GM12801 (cell line): Measurements from ENCODE around the gene ACTN3.

Experiments used
- TF ChIP-seq, protein P1 (sequence below): IDR thresholded peaks from one replicate; pipeline ENCODE4 v1.5.1; 2011; ENCODE audit warnings: control low read depth; ENCODE audit not compliant: insufficient read length; ENCODE audit errors: extremely low read depth

ACTN3 gene

DNA sequence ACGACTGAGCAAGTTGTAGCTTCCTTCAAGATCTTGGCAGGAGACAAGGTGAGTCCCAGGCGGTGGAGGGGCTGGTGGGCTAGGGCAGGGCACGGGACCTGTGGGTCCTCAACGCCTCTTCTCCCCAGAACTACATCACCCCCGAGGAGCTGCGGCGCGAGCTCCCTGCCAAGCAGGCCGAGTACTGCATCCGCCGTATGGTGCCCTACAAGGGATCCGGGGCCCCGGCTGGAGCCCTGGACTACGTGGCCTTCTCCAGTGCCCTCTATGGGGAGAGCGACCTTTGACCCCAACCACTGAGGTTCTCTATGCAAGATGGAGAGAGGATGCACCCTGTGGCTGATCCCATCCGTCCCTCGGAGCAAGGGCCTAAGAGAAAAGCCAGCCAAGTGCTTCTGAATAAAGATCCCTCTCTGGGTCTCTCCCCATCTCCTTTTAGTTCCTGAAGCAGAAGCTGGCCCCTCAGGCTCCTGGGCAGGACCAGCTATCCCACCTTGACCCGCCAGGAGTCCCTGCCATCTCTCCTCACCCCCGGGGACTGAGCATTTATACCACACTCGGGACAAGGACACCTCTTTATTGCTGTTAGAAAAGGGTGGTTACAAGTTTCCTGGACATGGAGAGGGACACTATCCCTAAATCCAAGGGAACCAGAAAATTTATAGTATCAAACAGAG, 16.3 kb downstream of the ACTN3 start:
- TF ChIP-seq, protein P1, sequence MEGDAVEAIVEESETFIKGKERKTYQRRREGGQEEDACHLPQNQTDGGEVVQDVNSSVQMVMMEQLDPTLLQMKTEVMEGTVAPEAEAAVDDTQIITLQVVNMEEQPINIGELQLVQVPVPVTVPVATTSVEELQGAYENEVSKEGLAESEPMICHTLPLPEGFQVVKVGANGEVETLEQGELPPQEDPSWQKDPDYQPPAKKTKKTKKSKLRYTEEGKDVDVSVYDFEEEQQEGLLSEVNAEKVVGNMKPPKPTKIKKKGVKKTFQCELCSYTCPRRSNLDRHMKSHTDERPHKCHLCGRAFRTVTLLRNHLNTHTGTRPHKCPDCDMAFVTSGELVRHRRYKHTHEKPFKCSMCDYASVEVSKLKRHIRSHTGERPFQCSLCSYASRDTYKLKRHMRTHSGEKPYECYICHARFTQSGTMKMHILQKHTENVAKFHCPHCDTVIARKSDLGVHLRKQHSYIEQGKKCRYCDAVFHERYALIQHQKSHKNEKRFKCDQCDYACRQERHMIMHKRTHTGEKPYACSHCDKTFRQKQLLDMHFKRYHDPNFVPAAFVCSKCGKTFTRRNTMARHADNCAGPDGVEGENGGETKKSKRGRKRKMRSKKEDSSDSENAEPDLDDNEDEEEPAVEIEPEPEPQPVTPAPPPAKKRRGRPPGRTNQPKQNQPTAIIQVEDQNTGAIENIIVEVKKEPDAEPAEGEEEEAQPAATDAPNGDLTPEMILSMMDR: no peak

DNA sequence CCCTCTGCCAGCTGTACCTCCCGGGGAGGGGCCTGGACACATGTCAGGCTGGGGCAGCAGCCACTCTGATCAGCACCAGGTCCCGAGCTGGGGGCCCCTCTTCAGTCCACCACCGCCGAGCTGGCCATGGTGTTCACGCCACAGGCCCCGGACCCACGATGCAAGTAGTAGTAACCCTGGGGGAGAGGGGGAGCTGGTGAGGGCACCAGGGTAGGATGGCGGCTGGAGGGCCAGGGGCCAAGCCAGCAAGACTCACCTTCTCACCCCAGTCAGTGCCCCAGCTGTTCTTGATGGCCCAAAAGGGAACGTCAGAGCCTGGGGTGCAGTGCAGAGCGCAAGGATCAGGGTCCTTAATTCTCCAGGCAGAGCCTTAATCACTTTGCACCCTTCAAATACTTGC, 17.1 kb downstream of the ACTN3 start:
- TF ChIP-seq, protein P1: no peak

DNA sequence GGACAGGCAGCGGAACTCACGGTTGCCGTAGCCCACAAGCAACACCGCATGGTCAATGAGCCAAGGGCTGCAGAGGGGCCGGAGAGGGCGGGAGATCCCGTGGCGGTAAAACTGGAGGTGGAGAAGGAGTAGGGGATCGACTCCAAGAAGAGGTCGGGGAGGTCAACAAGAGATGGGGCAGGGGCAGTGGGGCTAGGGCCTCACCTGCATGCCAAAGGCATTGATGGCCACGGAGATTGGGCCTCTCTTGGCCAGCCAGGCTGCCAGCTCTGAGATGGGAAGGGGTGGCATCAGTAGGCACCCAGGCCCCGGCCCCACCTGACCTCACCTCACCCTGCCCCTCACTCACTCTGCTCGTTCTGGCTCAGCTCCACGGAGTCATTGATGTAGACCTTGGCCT, 17.8 kb downstream of the ACTN3 start:
- TF ChIP-seq, protein P1: no peak

DNA sequence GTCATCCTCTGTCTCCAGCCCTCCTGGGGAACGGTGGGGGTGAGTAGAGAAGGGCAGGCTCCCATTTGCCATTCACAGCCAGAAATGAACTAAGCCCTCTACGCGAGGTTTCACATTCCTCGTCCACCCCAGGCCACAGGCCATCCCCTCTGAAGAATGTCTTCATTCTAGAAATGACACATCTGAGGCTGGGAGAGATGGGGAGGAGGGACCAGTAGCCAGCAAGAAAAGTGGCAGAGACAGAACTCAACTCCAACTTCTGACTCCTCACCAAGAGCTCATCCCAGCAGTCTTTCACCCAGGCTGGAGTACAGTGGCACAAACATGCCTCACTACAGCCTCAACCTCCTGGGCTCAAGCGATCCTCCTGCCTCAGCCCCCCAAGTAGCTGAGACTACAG, 18.3 kb downstream of the ACTN3 start:
- TF ChIP-seq, protein P1: no peak

DNA sequence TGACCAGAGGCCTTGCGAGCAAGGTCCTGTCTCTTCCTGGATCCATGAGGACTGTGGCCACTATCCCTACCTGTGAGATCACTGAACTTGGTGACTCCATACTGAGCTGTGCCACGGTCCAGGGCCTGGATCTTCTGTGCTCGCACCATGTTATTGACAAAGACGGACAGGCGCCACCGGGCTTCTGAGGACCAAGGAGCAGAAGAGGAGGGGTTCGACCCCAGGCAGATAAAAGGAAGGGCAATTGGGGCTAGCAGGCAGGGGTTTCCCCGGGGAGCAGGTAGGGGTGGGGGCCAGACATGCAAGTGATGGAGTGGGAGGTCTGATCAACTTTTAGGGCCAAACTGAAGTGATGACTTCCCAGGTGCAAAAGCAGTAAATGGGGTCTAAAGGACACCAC, 19.5 kb downstream of the ACTN3 start:
- TF ChIP-seq, protein P1: no peak

DNA sequence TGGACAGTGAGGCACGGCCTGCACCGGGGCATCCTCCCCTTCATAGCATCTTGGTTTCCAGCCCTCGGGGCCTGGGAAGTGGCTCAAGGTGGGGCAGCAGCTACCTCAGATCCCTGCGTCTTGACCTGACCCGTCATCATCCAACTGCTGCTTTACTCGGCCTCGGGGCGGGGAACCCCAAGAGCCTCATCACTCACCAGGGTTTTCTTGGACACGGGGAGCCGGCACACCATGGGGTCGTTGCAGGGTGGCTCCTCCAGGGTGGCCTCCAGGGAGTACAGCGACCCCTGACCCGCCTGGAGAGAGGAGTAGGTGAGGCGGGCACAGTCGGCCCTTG, 21.1 kb downstream of the ACTN3 start:
- TF ChIP-seq, protein P1: no peak

DNA sequence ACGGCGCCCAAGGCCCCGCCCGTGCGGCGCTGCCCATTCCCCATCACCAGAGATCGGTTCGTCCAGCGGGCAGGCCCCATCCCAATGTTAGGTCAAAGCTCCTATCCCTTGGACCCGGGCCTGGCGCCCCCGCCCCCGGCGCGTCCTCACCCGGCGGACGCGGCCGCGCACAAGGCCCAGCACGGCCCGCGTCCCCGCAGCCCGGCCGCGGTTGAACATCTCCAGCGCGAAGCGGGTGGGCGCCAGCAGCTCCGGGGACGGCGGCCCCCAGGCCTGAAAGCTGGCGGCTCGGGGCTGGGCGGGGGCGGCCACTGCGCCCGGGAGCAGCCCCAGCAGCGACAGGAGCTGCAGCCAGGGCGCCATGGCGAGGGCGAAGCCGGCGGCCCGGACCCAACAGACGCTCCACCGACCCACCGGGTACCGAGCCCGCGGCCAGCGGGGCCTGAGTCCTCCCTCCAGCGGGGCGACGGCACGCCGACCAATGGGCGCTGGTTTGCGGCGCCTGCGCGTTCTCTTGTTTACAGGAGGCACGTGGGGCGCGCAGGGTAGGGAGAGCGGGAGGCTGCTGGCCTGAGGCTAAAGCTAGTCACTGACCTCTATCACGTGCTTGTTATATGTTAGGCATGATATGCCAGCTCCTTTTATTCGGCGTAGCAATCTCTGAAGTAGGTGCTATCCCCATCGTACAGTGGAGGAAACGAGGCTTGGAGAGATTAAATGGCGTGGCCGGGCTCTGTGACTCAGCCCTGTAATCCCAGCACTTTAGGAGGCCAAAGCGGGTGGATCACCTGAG, 21.6 kb downstream of the ACTN3 start, which contains the start of gene CTSF:
Gene CTSF, minus strand, starts transcription at position 483 of the 793 bp plus-strand sequence. Its CDS starts 120 bp downstream, at position 363.
- TF ChIP-seq, protein P1: no peak
